Body of pancreas (tissue), 4 donors: ENCODE data around the gene CCDC116. TPM values are rescaled to one million over a fixed set of nuclear protein-coding genes. Genes with fewer than 3 reads are reported as not detected.

Experiments used
- ATAC-seq: fragments of 150-250 bp; one replicate; pipeline ENCODE4 v1.9.1; 2016
- DNase-seq, 4 donors: peaks; one replicate each; pipeline ENCODE4 v3.0.0-alpha.2; 2019
- H3K27ac ChIP-seq, 4 donors: fragments of 200-600 bp; sonication (generic); 1 replicate in 3 of 4; 2 replicates in 1 of 4; pipeline versions ENCODE4 v1.5.1 to v1.6.1; 2016 to 2019; ENCODE audit warnings: mild to moderate bottlenecking in 1 of 4, mixed read lengths in 1 of 4, moderate library complexity in 1 of 4
- H3K27me3 ChIP-seq, 2 donors: fragments of 200-600 bp; sonication (generic); one replicate each; pipeline ENCODE4 v1.6.0; 2016; ENCODE audit warnings: mild to moderate bottlenecking in 1 of 2
- H3K36me3 ChIP-seq, 2 donors: fragments of 200-600 bp; sonication (generic); replicated peaks in 1 of 2; 2 replicates each; pipeline ENCODE4 v1.5.1; 2016; ENCODE audit warnings: low read depth in 2 of 2; ENCODE audit not compliant: insufficient read depth in 1 of 2
- H3K4me1 ChIP-seq: fragments of 200-600 bp; sonication (generic); one replicate; pipeline ENCODE4 v1.6.0; 2016
- H3K4me3 ChIP-seq, 2 donors: fragments of 200-600 bp; sonication (generic); 1 replicate in 1 of 2; 2 replicates in 1 of 2; pipeline ENCODE4 v1.5.1; 2016 to 2019
- H3K9me3 ChIP-seq, 3 donors: fragments of 200-600 bp; sonication (generic); 1 replicate in 2 of 3; 2 replicates in 1 of 3; pipeline ENCODE4 v1.5.1; 2016
- CTCF ChIP-seq, 7 experiments: fragments of 450-650 bp in 4 of 7; fragments of 200-600 bp in 3 of 7; sonication (generic) in 3 of 7; IDR thresholded peaks; one replicate each; pipeline ENCODE4 v1.5.1; 2016 to 2019; ENCODE audit warnings: antibody characterized with exemption in 7 of 7
- POLR2A ChIP-seq, 3 donors: fragments of 450-650 bp; IDR thresholded peaks; one replicate each; pipeline ENCODE4 v1.6.1; 2016; ENCODE audit warnings: antibody characterized with exemption in 3 of 3, mild to moderate bottlenecking in 2 of 3
- WGBS, 2 donors: methylation state at CpG; one replicate each; pipeline ENCODE4 v1.1.5; 2017; 5-methylcytosine and 5-hydroxymethylcytosine counted together
- intact Hi-C: fragments of 100-400 bp; cut with DNase I; formaldehyde crosslinking; loops from one replicate; pipeline ENCODE4 v1.15.1; 2023
- total RNA-seq, 2 donors: library from RNA; depleted of rRNA; stranded (reverse); fragments of >200 nt; gene quantifications; one replicate each; pipeline ENCODE4 v1.1.0, GENCODE V29; 2016

Gene CCDC116
- total RNA-seq, 2 donors from 2014 or later, result 0.52 TPM; not detected in 1

- Histone ChIP-seq H3K27ac (peak overlapping the region in 1 of 4 donors; percentile 28), H3K9me3 (no peaks in the 10 kb centered on the region), H3K4me1 (peaks cover 50% of the 10 kb centered on the region), H3K27me3 (no peaks in the 10 kb centered on the region), H3K4me3 (no peak overlapping the region), H3K36me3 (no peaks in the 10 kb centered on the region)
- TF ChIP-seq CTCF (IDR thresholded peaks at IDR 0.05), result peak in 2 of 7 experiments; percentile 6 to 13
- no peak for TF ChIP-seq POLR2A (IDR thresholded peaks at IDR 0.05)
- intact Hi-C loops, result no loop called here
- WGBS, 2 donors, result 41 to 56% methylated on average over 7 to 8 of the region's 8 CpGs
- DNase-seq (peak in 1 of 4 donors; percentile 29), ATAC-seq (no peak)
Measured at GRCh38 chr22:21624120-21624879, 8.3 kb upstream of the CCDC116 start.

GRCh38 chr22:21624880-21625791 is 7.4 kb upstream of the CCDC116 start:
- intact Hi-C loops, result no loop called here
- WGBS, 2 donors, result 77 to 85% methylated on average over 12 of the region's 12 CpGs

GRCh38 chr22:21626073-21626734 is 6.4 kb upstream of the CCDC116 start:
- Histone ChIP-seq H3K27ac (no peak overlapping the region), H3K4me1 (peaks cover 41% of the 10 kb centered on the region)

More at GRCh38 chr22:21624880-21625791, 7.4 kb upstream of the CCDC116 start:
- DNase-seq, result no peak
- no peaks in the 10 kb centered on the region for H3K9me3 ChIP-seq
- no peak for ATAC-seq
- peaks cover 43% of the 10 kb centered on the region for H3K4me1 ChIP-seq
- no peak overlapping the region for H3K4me3 ChIP-seq
- H3K27me3 ChIP-seq, result no peaks in the 10 kb centered on the region
- peak overlapping the region in 1 of 4 donors; percentile 28 for H3K27ac ChIP-seq
- H3K36me3 ChIP-seq, result no peaks in the 10 kb centered on the region
- TF ChIP-seq POLR2A (IDR thresholded peaks at IDR 0.05) (no peak), CTCF (IDR thresholded peaks at IDR 0.05) (no peak)

More at GRCh38 chr22:21626073-21626734, 6.4 kb upstream of the CCDC116 start:
- no peak for DNase-seq
- intact Hi-C loops, result no loop called here
- Histone ChIP-seq H3K36me3 (no peaks in the 10 kb centered on the region), H3K9me3 (no peaks in the 10 kb centered on the region), H3K27me3 (no peaks in the 10 kb centered on the region), H3K4me3 (no peak overlapping the region)
- no peak for ATAC-seq
- no peak for TF ChIP-seq CTCF (IDR thresholded peaks at IDR 0.05)
- TF ChIP-seq POLR2A (IDR thresholded peaks at IDR 0.05), result no peak
- 66 to 67% methylated on average over 4 of the region's 4 CpGs for WGBS, 2 donors
